ENCODE data around the gene KCNA10.

DNA sequence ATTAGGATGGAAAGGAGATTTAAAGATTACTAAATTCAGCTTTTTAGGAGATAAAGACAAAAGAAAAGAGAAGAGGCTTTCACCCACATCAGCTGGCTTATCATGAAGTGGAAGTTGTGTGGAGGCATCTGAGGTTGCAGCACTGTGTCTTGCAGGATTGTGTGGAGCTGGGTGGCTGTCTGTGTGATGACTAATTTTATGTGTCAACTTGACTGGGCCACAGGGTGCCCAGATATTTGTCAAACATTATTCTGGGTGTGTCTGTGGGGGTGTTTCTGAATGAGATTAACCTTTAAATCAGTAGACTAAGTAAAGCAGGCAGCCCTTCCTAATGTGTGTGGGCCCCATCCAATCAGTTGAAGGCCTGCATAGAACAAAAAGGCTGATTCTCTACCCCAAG lies 3.9 kb downstream of the KCNA10 start:
- TF ChIP-seq POLR2AphosphoS5 (IDR thresholded peaks at IDR 0.05) (no peak), CTCF (IDR thresholded peaks at IDR 0.05) (no peak), POLR2A (IDR thresholded peaks at IDR 0.05) (no peak)
